ENCODE data around the gene MPG. TPM values are rescaled to one million over a fixed set of nuclear protein-coding genes. Genes with fewer than 3 reads are reported as not detected.

The MPG gene
- total and polyA plus RNA-seq, 10 of the 15 experiments (the other 5 are each of a cell fraction or from before 2014, with no cell fraction given), result 0.32 to 193 (median 55.7) TPM

DNA sequence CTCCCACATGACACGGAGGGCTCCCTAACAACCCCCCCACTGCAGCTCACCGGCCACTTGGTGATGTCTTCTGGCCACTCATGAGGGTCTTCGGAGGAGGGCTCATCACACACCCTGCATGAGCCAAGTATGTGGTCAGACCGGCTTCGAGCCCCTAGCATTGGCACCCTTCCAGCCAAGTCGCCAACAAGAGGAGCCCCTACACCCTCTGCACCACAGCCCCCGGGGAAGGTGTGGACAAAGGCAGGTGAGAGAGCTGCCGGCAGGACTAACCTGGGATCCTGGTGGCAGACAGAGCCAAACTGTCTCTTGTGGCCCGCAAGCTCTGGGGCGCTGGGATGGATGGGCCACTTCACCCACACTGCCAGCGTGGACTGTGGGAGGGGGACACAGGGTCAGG is 17.9 kb upstream of the MPG start:
- TF ChIP-seq MTA3 (IDR thresholded peaks at IDR 0.05; ENCODE audit: borderline replicate concordance, low read length), result no peak
- TF ChIP-seq RELA (IDR thresholded peaks at IDR 0.05; ENCODE audit: borderline replicate concordance, partially characterized antibody), result no peak
- no peak for TF ChIP-seq HDAC6 (IDR thresholded peaks at IDR 0.05; ENCODE audit: unreplicated experiment)
- TF ChIP-seq ZNF207 (IDR thresholded peaks at IDR 0.05; ENCODE audit: borderline replicate concordance), result no peak
- TF ChIP-seq IKZF2 (IDR thresholded peaks at IDR 0.05), result no peak
- TF ChIP-seq YBX1 (IDR thresholded peaks at IDR 0.05), result no peak
- TF ChIP-seq EGR1 (IDR thresholded peaks at IDR 0.05; ENCODE audit: borderline replicate concordance in 1 of 2, low read depth in 2 of 2, low read length in 2 of 2), result no peak
- TF ChIP-seq, protein P1, sequence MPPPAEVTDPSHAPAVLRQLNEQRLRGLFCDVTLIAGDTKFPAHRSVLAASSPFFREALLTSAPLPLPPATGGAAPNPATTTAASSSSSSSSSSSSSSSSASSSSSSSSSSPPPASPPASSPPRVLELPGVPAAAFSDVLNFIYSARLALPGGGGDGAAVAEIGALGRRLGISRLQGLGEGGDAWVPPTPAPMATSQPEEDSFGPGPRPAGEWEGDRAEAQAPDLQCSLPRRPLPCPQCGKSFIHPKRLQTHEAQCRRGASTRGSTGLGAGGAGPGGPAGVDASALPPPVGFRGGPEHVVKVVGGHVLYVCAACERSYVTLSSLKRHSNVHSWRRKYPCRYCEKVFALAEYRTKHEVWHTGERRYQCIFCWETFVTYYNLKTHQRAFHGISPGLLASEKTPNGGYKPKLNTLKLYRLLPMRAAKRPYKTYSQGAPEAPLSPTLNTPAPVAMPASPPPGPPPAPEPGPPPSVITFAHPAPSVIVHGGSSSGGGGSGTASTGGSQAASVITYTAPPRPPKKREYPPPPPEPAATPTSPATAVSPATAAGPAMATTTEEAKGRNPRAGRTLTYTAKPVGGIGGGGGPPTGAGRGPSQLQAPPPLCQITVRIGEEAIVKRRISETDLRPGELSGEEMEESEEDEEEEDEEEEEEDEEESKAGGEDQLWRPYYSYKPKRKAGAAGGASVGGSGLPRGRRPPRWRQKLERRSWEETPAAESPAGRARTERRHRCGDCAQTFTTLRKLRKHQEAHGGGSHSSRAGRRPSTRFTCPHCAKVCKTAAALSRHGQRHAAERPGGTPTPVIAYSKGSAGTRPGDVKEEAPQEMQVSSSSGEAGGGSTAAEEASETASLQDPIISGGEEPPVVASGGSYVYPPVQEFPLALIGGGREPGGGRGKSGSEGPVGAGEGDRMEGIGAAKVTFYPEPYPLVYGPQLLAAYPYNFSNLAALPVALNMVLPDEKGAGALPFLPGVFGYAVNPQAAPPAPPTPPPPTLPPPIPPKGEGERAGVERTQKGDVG (CRISPR knock-in tag; IDR thresholded peaks at IDR 0.05), result no peak
- no peak for TF ChIP-seq ZNF217 (IDR thresholded peaks at IDR 0.05)
- TF ChIP-seq, protein P2, sequence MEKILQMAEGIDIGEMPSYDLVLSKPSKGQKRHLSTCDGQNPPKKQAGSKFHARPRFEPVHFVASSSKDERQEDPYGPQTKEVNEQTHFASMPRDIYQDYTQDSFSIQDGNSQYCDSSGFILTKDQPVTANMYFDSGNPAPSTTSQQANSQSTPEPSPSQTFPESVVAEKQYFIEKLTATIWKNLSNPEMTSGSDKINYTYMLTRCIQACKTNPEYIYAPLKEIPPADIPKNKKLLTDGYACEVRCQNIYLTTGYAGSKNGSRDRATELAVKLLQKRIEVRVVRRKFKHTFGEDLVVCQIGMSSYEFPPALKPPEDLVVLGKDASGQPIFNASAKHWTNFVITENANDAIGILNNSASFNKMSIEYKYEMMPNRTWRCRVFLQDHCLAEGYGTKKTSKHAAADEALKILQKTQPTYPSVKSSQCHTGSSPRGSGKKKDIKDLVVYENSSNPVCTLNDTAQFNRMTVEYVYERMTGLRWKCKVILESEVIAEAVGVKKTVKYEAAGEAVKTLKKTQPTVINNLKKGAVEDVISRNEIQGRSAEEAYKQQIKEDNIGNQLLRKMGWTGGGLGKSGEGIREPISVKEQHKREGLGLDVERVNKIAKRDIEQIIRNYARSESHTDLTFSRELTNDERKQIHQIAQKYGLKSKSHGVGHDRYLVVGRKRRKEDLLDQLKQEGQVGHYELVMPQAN (conservative IDR thresholded peaks at IDR 0.05), result no peak
- TF ChIP-seq CEBPB (IDR thresholded peaks at IDR 0.05; ENCODE audit: borderline replicate concordance in 1 of 2, low read depth in 2 of 2, low read length in 2 of 2), result no peak
- in situ Hi-C loops (cut with MboI), result no loop called here
- Histone ChIP-seq H2AFZ (ENCODE audit: control insufficient read depth, low read depth, low read length) (no peak overlapping the region), H3K9ac (ENCODE audit: control insufficient read depth, insufficient read depth, low read length) (no peak overlapping the region), H3K79me2 (ENCODE audit: control insufficient read depth, insufficient read depth, low read length) (peaks cover 3% of the 10 kb centered on the region), H3K4me1 (ENCODE audit: control insufficient read depth, insufficient read depth, low read length) (no peaks in the 10 kb centered on the region), H3K27ac (ENCODE audit: control insufficient read depth, insufficient read depth) (no peak overlapping the region), H4K20me1 (ENCODE audit: control insufficient read depth, insufficient read depth) (no peaks in the 10 kb centered on the region), H3K36me3 (ENCODE audit: control insufficient read depth in 2 of 2, insufficient read depth in 2 of 2, low read length in 1 of 2) (peaks cover 6% of the 10 kb centered on the region in 2 experiments), H3K4me2 (ENCODE audit: control insufficient read depth, insufficient read depth) (no peak overlapping the region), H3K27me3 (replicated peaks in 1 of 2; ENCODE audit: control insufficient read depth in 2 of 2, insufficient read depth in 2 of 2, low read length in 1 of 2) (no peaks in the 10 kb centered on the region), H3K4me3 (no peak overlapping the region), H3K9me3 (replicated peaks; ENCODE audit: control insufficient read depth, insufficient read depth, low read length) (no peaks in the 10 kb centered on the region)
- no TSS peak for BruUV-seq (replicated peaks)
- CTCF ChIA-PET, result interaction anchor here (1.2 to 2.0 kb wide), 2 partner anchors 34 to 36 kb away, joined by 5 to 12 read pairs; no protein-coding TSS in a partner anchor
- SMC1A ChIA-PET (ENCODE audit: uncharacterized antibody, unreplicated experiment), result no interaction called here
- POLR2A ChIA-PET, result interaction anchor here (1.2 kb wide), 1 partner anchor 12 kb away, joined by 3 read pairs; the partner anchor contains the start of gene RHBDF1
- no peak for DNase-seq (ENCODE audit: low read depth, low spot score)
- RAD21 ChIA-PET (ENCODE audit: unreplicated experiment), result no interaction called here
- no peak for FAIRE-seq
- intact Hi-C loops (cut with micrococcal nuclease; ENCODE audit: unreplicated experiment), result no loop called here
- ATAC-seq, result no peak
- 62% methylated on average over 11 of the region's 11 CpGs for WGBS (ENCODE audit: insufficient coverage, insufficient replicate concordance, low lambda C conversion rate, missing lambda C conversion rate)

All from GM12878 (cell line).